8988T (cell line): Measurements from ENCODE around the gene FBN1.

Source experiments
- DNase-seq: peaks from one replicate; pipeline ENCODE4 v3.0.0; 2011

Gene FBN1

DNA sequence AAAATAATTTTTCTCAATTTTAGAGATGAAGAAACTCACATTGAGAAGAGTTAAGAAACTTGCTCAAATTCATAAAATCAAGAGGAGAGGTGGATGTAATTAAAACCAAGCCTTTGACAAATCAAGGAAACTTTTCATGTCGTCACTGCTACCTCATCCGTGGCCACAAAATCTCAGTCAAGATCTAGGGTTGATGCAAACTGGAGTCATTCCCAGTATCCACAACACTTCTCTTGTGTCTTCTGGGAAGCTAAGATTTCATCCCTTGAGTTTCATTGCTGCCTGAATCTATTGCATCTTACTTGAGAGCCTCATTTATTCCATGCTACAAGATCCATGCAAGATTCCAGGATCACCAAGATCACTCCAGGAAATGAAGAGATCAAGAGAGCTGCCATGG is 5.4 kb upstream of the FBN1 start:
- DNase-seq, result no peak

DNA sequence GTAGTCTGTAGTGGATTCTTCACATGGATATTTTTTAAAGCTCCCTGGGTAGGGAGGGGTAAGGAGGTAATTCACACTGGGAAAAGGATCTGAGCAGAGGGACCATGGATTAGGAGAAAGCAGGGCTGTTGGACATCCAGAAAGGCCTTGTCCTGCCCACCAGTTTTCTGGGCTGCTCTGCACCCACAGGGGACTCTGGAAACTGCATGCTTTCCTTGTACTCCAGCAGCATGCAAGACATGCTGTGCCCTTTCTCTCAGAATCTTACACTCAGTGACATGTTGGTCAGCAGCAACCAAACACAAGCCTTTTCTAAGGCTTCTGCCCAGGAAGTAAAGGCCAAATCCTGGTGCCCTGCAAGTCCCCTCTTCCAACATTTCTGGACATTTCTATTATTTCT is 2.5 kb upstream of the FBN1 start:
- no peak for DNase-seq

DNA sequence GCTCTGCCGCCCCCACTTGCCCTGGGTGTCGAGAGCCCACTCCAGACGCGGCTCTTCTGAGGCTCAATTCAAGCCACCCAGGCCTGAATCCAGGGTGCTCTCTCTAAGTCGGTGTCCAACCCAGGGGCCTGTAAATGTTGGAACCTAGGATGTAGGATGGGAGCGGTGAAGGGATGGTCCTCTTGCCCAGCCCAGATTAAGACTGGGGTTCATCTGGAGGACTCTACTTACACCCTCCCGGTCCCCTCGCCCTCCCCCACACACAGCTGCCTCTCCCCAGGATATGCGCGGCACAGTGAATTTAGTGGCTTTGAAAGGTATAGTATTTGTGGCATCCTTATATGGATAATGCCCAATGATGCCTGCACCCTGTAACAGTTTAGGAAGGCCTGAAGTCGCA is 822 bp upstream of the FBN1 start:
- DNase-seq, result no peak

DNA sequence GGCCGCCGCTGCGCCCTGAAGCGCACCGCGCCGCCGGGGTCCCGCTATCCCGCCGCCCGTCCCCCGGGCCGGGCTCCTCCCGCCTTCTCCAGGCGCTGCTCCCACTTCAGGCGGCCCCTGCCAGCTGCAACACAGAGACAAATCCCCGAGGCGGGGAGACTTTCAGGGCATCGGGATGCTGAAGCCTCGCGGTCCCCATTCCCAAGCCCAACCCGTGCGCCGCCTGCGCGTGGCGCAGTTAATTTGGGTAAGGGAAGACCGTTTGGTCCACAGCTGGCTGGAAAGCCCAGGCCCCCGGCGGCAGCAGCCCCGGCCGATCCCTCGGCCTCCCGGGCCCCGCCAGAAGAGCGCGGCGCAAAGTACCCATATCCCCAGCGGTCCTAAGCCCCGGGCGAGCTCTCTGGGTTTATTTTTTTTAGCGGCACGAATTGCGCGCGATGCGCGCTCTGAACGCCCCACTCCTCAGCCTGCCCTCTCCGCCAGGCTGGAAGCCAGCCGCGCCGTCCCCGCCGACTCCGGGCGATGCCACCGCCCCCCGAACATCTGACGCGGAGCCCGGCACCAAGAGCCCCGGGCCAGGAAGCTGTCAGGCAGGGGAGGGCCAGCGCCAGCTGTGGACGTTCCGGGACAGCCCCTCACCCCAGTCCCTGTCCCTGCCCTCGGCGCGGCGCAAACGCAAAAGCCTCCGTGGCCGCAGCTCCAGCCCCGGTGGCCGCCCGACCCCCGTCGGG is 517 bp downstream of the FBN1 start:
- DNase-seq, result peak; percentile 43

DNA sequence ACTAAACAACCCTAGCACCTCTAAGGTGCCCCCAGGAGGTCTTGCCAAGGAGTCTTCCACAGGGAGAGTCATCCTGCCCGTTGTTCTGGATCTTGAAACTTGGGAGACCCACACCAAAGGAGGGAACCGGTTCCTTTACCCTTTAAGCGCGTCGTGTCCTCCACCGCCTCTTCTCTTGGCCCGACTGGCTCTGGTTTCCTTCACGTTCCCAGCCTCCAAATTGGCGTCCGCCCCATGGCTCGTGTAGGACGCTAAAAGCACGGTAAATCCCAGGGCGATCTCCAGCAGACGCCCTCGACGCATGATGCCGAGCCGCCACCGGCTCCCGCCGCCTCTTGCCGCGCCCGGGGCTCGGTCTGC is 1.1 kb downstream of the FBN1 start:
- DNase-seq, result no peak

DNA sequence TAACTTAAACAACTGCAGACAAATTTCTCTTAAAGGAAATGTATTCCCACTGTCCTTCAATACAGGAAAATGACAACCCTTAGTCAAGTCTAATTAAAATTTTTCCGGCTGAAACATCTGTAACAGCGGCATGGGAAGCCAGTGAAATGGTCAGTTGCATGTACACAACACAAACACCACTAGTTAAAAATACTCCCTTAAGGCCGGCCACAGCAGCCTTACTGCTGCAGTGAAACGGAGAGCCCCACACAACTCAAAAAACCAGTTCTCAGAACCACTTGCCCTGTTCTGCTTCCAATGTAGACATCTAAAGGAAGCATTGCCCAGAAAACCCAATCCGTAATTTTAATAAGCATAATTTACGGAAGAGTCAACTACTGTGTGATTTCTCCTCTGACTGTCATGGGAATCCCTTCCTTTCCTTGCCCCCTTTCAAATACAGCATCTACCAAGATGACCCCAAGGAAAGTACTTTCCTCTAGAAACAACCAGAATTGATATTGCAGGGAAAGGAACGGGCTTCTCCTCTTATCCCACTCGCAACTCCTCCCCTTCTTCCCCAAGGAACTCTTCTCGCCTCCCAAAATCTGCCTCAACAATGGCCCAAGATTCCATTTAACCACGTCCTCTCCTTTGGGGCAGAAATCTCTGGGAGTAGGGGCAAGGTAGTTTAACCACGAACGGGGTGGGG is 1.6 kb downstream of the FBN1 start:
- DNase-seq, result no peak

DNA sequence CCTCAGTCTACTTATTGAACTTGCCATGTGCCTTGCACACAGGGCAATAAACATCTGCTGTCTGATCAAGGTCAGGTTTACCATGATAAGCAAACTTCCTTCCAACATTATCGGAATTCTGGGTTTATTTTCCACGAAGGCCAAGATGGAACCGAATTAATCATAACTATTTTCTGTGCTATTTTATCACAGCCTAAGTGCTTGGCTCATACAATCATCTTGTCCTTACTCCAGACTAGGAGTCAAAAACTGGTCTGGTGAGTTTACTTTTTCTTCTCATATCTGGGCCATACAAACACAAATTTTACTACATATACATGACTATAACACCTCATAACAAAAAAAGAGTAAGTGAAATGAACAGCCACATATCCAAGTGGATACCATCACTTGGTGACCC is 2.3 kb downstream of the FBN1 start:
- no peak for DNase-seq

DNA sequence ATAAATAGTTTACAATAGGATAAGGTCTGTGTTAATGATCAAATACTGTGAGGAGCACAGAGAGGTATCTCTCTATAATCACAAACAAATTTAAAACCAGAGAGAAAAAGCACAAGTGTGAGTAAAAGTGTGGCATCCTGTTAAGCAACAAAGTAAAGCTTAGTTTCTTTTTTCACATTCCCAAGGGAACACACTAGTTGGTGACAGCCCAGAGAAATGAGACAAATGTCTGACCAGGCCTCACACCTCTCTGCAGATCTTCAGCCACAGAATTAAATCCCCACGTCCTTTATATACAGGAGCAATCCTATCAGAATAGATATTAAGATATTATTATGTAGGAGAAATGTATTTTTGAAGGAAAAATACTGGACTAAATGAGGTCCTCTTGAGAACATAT is 2.7 kb downstream of the FBN1 start:
- no peak for DNase-seq

DNA sequence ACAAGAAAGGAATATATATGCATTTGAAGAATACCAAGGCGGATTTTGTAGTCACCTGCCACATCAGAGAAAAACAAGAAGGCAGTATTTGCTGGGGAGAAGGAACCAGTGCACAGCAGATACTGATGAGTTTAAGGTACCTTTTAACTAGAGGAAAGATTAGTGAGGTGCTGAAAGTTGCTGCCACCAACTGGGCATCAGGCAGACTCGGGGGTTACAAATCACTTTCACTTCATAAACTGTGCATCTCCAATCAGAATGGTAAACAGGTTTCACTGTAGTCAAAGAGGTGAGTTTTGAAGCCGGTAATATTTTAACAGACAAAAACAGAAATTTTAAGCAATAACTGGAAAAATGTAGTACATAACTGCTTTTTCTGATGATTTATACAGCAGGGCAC is 4.1 kb downstream of the FBN1 start:
- no peak for DNase-seq

DNA sequence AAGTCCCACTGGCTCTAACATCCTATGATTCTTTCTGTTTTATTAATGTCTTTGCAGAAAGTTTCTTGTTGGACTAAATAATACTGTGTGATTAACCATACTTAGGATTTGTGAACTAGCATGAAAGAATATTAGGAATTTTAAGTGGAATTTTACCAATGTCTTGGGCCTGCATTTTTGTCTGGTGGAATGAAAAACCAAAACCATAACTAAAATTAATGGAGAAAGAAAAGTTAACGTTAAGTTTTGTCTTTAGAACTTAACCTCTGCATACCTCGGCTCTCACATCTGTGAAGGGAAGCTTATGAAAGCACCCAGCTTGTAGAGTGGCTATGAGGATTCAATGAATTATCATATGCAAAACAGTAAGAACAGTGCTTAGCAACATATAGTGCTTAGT is 6.5 kb downstream of the FBN1 start:
- no peak for DNase-seq

DNA sequence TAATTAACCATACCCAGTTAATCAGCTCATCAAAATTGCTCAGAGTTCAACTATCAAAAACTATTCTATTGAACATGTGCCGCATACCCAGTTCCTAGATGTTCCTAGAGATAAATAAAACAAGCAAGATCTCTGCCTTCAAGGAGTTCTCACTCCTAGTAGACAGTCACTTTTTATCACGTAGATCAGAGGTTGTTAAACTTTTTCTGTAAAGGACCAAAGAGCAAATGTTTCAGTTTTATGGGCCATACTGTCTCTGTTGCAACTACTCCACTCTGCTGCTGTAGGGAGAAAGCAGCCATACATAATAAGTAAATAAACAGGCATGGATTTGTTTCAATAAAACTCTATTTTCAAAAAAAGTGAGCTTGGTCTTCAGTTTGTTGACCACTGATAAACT is 7.9 kb downstream of the FBN1 start:
- no peak for DNase-seq

DNA sequence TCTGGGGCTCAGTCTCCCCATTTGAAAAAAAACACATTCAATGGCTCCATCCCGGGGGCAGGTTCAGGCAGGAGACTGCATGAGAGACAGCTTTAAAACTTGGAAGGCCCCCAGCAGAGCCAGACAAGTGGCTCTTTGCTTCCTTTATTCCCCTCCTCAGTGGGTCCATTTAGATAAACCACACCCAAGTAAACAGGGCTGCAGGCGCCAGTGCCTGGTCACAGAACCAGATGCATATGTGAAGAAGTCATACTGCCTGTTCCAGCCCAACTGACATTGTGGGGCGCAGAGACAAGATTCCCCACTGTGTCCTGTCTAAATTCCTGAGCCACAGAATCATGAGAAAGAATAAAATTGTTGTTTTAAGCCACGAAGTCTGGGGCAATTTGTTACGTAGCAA is 9.0 kb downstream of the FBN1 start:
- DNase-seq, result no peak

DNA sequence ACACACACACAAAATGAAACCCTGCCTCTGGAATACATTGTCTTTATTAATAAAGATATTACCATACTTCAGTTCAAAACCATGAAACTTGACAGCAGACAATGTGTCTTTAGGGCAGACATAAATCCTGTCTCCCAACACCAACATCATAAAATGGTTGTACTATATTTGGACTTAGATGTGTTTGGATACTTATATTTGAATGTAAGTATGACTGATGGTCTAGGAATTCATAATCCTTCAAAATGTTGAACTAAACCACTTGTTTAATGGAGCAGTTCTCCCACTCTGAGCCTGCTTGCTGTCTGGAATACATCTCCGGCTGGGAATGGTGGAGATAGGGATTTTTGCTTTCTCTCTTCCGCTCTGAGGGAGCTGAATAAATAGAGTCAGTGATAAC is 10.6 kb downstream of the FBN1 start:
- no peak for DNase-seq

DNA sequence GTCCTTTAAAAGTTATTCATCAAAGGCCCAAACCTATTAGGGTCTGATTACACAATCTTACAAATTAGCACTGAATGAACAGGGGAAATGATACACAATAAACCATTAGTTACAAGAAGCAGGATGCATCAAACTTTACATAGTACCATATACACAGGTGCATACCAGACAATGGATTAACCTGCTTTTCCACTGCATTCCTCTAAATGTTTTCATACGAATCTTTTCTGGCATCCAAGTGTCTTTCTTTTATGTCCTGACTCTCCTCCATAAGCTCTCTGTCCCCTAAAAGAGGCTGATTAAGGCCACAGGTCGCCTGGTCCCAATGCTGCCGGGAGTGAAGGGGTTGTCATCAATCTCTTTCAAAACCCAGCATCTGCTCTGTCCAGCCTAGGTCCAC is 11.4 kb downstream of the FBN1 start:
- no peak for DNase-seq

DNA sequence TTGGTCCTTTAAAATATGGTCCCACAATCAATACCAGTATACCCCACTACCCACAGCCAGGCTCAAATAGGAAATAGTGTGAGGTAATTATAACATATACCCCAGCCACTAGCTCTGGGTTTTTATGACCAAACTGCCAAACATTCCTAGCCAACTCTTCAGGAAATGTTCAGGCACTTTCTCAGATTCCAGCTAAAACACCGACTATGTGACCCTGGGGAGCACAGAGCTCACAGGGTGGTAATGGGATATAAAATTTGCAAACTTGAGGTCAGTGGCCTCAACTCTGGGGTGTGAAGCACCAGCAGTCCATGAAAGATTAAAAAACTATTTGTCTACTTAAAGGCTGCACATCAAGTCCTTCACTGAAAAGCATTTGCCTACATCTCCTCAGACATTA is 12.9 kb downstream of the FBN1 start:
- DNase-seq, result no peak

DNA sequence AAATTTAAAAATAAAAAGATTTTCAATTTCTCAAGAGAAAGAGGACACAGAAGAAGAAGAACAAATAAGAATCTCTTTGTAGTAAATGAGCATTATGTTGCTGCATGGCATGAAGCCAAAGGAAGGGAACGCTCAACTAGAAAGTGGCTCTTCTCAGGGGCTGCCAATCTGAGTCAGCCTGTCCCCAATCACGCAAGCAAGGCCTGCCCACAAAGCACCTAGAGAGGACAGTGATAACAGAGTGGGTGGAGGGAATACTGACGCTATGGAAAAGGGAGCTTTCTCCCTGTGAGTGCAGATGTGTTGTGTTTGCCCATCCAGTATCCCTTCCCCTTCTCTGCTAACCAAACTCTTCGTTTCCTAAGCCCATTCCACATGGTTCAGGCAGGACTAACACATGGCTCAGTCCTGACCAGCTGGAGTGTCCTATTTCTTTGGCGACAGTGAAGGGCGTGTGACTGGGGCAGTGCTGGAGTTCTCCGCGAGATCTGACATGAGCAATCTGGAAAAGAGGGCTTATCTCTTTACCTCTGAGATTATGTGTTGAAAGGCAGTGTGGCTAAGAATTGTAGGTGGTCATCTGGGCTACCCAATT is 14.2 kb downstream of the FBN1 start:
- DNase-seq, result no peak

DNA sequence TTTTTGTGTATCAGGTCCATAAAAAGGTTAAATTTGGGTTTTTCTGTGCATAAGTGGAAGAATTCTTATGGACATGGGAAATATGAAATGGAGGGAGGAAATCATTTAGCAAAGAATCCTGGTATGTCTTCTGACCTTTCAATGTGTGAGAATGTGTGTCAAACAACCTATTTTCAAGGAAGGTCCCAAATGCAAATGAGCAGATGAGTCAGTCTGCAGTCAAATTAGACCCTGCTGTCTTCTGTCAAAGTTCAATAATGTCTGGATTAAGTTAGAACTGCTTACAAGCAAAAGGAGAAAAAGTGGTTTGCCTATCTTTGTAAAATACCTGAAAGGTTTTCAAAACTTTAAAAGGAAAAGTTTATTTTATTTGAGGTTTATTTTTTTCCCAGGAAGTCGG is 15.3 kb downstream of the FBN1 start:
- no peak for DNase-seq

DNA sequence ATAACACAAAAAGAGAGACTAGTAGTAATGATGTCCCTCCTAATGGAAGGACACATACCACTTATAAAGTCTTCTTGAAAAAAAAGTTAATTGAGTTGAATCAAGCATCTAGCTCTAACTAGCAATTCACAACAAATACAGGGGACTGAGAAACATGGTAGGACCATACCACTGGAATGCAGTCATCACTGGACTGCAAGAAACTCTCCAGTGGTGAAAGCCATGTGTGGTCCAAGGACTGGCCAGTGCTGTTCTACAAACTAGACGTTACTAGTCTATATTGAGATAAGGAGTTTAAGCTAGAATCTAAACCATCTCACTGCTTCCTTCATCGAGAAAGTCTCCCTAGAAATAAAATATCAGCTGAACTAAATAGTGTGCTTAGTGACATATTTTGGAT is 16.7 kb downstream of the FBN1 start:
- no peak for DNase-seq

DNA sequence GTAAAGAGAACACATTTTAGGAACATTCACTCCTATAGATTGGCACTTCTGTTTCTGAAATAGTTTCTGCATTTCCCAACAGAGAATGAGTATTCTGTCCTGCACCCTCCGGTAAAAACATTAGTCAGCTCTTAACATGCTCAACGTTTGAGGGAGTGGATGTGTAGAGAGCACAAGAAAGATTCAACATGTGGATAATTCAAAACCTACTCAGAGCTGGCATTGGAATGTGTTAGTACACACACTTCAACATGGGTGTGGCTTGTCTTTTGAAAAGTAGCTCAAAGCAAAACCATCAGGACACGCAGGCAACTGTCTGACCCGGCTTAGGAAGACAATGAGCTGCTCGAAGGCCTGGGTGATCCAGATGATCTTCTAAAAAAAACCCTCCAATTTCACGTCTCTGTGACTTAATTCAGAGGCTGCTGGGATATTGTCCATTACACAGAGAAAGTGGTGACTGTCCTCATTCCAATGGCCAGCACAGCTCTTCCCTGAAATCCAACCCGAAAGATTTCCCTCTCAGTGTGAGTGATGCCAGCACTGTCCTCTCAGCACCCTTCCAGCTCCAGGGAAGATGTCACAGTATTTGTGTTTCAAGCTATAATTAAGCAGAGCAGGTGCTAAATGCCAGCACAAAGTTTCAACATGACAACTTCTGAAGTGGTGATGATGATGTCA is 18.1 kb downstream of the FBN1 start:
- DNase-seq, result no peak

DNA sequence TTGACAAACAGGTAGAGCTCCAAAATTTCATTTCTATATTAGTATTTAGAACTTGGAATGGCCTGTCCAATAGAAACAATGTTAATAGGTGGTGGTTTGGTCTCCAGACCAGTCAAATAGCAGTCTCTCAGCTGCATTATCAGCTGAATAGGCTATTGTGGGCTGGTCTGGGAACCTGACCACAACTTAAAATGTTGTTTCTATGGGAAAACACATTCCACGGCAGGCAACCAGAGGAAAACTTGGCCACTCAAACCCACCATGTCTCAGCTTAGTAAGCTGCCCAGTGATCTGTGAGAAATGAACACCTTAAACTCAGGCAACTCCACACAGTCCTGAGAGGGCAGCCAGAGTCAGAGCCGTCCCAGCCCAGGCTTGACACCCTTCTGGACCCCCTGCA is 20.4 kb downstream of the FBN1 start:
- DNase-seq, result no peak

DNA sequence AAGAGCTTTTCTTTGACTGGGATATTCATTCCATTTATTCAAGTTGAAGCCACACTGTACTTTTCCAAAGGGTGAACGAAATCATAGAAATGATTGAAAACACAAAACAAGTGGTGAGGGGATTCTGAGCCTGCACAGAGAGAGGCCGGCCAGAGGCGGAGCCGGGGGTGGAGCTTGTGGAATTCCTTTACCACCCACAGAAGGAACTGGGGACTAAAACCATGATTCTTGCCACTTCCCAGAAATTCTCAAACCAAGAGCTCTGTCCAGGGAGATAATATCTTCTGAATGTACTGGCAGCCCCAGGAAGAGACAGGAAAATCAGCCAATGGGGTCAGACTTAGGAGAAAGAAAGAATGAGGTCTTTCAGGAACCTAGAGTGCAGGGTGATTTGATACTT is 20.8 kb downstream of the FBN1 start:
- DNase-seq, result no peak

DNA sequence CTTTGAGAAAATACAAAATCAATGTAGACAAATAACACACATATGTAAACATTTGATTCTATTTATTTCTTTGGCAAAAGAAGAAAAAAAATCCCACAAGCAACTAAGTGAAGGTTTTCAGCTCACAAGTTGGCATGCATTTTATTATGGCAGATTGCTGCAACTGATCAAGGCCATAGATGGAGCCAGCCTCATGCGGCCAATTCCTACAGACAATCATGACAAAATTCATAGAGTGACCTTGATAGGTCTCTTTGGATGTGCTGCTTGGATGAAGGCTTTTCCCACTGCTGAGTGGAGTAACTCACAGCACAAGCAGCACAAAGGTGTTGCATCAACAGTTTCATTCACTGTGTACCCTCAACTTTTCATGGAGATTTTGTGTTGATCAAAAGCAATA is 22.1 kb downstream of the FBN1 start:
- no peak for DNase-seq

DNA sequence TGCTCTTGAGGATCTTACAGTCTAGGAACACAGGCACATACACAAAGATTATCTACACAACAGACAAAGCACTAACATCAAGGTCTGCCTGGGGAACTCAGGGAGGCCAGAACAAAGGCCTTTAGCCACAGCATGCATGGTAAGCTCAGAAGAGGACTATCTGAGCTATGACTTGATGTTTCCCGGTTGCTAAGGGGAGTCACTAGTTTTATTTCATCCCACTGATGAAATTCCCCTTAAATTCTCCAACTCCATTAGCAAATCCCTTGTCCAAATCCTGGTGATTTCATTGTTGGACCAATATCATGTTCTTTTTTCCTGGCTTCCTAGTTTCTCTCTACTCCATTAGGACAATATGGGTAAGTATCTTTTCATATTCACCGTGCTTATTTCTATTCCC is 23.3 kb downstream of the FBN1 start:
- no peak for DNase-seq

DNA sequence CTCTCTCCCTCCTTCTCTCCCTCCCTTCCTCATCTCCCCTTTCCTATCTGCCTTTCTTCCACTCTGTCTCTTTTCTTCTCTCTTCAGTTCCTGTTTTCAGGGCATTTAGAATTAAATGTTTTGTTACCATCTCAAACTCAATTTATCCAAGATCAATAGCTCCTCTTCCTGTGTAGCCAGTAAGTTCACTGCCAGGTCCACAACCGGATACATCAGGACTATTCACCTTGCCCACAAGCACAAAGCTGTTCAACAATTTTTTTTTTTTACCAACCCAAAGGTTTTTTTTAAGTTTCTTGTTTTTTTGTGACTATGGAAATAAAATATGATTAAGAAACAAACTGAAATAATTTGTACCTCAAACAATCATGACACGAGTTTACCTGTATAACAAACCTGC is 26.1 kb downstream of the FBN1 start:
- no peak for DNase-seq
